ENCODE data around the gene SSC4D. TPM values are rescaled to one million over a fixed set of nuclear protein-coding genes. Genes with fewer than 3 reads are reported as not detected.
"Not testable (repeated sequence)": the region's sequence is repeated elsewhere in the genome, so short reads cannot be mapped to it uniquely, and the experiment has no call there.

The SSC4D gene
- total RNA-seq, 2 experiments from 2014 or later, result 0.37 to 0.40 TPM

DNA sequence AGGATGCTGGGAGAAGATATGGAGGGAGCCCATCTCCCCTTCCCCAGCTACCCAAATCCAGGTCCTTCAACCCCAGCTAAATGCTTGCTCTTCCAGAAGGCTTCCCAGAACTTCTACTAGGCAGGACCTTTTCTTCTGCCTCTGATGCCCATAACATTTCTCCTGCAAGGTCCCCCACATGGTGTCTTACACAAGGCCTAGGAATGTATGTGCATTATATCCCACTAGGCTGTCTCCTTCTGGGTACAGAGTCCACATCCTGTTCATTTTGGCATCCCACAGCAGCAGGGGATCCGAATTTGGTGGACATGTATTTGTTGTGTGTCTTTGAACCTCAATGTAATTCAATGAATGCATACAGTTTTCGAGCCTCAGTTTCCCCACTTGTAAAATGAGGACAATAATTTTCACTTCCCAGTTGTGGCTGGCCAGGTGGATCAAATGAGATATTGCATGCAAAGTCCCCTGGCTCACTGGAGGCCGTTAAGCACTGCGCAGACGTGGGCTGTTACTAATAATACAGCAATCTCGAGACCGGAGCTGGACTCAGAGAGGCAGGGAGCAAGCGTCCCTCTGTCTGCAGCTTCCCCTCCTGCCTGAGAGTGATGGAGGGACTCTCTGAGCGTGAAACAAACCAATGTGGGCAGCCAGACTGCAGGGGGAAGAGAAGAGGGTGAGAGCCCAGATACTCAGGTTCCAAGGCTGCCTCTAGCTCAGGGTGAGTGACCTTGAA, 32.1 kb downstream of the SSC4D start:
- H3K27me3 Mint-ChIP-seq, result no peaks in the 10 kb centered on the region
- peaks cover 3% of the 10 kb centered on the region for H3K4me1 Mint-ChIP-seq
- H3K36me3 Mint-ChIP-seq, result no peaks in the 10 kb centered on the region
- no peak overlapping the region for H3K4me3 Mint-ChIP-seq
- H3K9me3 Mint-ChIP-seq, result no peaks in the 10 kb centered on the region
- no peak overlapping the region for H3K27ac Mint-ChIP-seq
- no peak for DNase-seq

DNA sequence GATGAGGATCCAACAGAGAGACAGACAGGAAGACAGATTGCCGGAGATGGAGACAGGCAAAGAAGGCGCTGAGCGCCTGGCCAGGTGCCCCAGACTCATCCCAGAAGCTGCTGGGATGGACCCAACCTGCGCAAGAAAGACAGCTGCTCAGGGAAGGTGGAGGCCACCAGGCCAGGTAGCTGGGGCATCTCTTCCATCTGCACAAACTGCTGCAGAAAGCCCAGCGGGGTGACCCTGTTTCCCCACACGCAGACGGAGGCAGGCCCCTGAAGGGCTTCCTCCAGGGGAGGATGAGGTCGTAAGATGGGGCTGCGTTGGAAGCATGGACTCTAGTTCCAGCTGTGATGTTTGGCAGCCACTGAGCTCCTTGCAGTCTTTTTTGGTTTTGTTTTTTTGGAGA, 34.2 kb downstream of the SSC4D start:
- Mint-ChIP-seq H3K27ac (no peak overlapping the region), H3K4me3 (no peak overlapping the region), H3K36me3 (no peaks in the 10 kb centered on the region), H3K9me3 (no peaks in the 10 kb centered on the region), H3K4me1 (peaks cover 1% of the 10 kb centered on the region), H3K27me3 (no peaks in the 10 kb centered on the region)
- no peak for DNase-seq

DNA sequence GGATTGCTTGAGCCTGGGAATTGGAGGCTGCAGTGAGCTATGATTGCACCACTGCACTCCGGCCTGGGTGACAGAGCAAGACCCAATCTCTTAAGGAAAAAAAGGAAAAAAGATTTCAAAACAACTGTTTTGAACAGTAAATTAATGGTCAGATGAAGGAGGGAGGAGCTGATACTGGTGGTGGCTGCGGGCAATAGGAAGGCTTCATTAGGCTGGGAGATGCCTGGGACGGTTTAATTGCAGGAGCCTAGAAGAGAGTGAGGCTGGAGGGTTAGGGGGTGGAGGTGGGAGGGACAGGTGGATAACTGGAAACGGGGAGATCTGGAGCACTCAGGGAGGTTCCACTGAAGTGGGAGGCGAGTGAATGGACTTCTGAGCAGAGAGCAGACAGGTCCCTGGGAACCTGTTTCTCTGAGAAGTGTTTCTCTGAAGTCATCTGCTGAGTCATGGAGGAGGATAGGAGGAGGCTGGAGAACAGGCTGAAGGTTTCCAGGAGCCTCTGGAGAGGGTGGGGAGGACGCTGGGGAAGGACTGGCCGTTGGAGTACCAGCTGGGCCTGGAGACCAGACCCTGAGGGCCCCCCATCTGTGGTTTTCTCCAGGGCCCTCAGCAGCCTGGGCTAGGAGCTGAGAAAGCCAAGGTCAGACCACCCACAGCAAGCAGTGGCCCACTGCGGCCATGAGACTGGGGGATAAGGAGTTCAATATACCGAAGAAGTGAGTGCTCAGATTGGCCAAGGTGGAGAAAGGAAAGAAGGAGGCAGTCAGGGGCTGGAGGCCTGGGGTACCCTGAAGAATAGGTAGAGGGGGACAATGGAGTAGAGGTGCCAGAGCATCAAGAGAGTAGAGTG, 36.3 kb downstream of the SSC4D start:
- no peaks in the 10 kb centered on the region for H3K9me3 Mint-ChIP-seq
- H3K36me3 Mint-ChIP-seq, result no peaks in the 10 kb centered on the region
- no peak overlapping the region for H3K27ac Mint-ChIP-seq
- no peaks in the 10 kb centered on the region for H3K4me1 Mint-ChIP-seq
- no peaks in the 10 kb centered on the region for H3K27me3 Mint-ChIP-seq
- DNase-seq, result no peak
- H3K4me3 Mint-ChIP-seq, result no peak overlapping the region

DNA sequence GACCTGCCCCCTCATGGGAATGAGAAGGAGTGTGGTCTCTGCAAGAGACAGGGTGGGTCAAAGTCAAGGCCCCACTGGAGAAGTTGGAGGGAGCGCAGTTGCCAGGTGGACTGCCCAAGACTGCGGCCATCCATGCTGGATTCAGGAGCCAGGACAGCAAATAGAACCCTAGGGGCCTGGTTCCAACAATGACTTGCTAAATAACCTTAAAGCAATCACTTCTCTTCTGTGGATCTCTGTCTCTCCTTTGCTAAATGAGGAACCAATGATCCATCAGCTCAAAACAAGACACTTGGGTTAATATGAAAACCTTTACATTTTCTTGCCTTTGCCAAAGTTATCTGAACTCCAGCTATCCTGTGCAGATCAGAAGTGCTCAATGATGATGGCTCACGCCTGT, 38.1 kb downstream of the SSC4D start:
- H3K27ac Mint-ChIP-seq, result no peak overlapping the region
- no peaks in the 10 kb centered on the region for H3K27me3 Mint-ChIP-seq
- no peaks in the 10 kb centered on the region for H3K4me1 Mint-ChIP-seq
- no peak overlapping the region for H3K4me3 Mint-ChIP-seq
- no peaks in the 10 kb centered on the region for H3K9me3 Mint-ChIP-seq
- DNase-seq, result no peak
- no peaks in the 10 kb centered on the region for H3K36me3 Mint-ChIP-seq

DNA sequence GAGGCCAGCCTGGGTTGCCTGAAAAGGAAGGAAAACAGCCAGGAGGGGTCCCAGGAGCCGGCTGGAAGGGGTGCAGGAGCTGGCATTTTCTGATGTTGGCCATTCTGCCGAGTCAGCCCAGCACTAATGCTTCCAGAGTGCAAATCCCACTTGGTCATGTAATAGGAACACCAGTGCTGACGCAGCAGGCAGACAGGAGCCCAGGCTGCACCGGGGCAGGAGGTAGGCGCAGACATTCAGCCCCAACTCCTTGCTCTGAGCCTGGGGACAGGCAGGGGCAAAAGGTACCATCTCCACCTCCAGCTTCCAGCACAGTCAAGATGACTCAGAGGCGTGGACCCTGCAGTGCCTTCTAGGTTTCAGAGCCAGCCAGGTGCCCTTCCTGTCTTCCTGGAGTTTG, 40.5 kb downstream of the SSC4D start:
- Mint-ChIP-seq H3K4me1 (peaks cover 8% of the 10 kb centered on the region), H3K36me3 (no peaks in the 10 kb centered on the region), H3K27ac (no peak overlapping the region), H3K4me3 (no peak overlapping the region), H3K9me3 (no peaks in the 10 kb centered on the region), H3K27me3 (no peaks in the 10 kb centered on the region)
- no peak for DNase-seq

DNA sequence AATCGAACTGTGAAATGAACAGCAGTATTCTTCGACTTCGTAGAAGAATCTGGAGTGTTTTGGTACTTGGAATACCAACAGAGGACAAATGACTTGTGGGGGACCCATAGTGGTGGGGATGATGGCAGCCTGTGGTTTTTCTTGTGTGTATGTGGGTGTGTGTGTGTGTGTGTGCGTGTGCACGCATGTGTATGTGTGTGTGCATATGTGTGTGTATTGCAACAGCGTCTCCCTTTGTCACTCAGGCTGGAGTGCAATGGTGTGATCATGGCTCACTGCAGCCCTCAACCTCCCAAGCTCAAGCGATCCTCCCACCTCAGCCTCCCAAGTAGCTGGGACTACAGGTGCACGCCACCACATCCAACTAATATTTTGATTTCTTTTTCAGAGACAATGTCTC, 41.3 kb downstream of the SSC4D start:
- no peaks in the 10 kb centered on the region for H3K27me3 Mint-ChIP-seq
- no peak for DNase-seq
- peaks cover 11% of the 10 kb centered on the region for H3K4me1 Mint-ChIP-seq
- H3K9me3 Mint-ChIP-seq, result no peaks in the 10 kb centered on the region
- no peak overlapping the region for H3K27ac Mint-ChIP-seq
- no peaks in the 10 kb centered on the region for H3K36me3 Mint-ChIP-seq
- no peak overlapping the region for H3K4me3 Mint-ChIP-seq

DNA sequence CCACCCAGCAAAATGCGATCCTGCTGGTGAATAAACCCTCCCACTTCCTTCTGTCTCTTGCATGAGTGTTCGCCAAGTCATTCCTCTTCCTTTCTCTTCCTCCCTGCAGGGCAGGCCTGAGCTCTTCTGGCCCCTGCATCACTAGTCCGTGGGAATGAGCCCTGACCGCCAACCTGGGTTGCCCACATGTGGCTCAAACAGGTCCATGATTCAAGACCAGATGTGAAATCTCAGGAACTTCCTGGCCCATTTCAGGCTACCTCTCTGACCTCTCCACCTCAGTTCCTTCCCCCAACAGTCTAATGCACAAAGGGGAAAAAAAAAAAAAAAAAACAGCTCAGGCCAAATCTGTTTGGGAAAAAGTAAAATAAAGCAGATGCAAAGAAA, 45.3 kb downstream of the SSC4D start:
- H3K9me3 Mint-ChIP-seq, result no peaks in the 10 kb centered on the region
- peak overlapping the region; percentile 40 for H3K4me3 Mint-ChIP-seq
- peaks cover 17% of the 10 kb centered on the region for H3K4me1 Mint-ChIP-seq
- no peaks in the 10 kb centered on the region for H3K27me3 Mint-ChIP-seq
- no peaks in the 10 kb centered on the region for H3K36me3 Mint-ChIP-seq
- DNase-seq, result no peak
- no peak overlapping the region for H3K27ac Mint-ChIP-seq

DNA sequence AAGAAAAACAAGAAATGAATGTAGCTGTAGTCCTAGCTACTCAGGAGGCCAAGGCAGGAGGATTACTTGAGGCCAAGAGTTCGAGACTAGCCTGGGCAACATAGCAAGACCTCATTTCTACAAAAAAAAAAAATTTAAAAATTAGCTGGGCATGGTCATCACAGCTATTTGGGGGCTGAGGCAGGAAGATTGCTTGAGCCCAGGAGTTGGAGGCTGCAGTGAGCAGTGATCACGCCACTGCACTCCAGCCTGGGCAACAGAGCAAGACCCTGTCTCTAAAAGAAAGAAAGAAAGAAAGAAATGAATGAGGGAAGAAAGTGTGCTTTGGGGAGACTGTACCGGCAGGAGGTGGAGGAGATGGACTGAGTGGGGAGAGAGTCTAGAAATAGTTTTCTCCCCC, 45.7 kb downstream of the SSC4D start:
- H3K27ac Mint-ChIP-seq, DNase-seq, H3K9me3 Mint-ChIP-seq, H3K36me3 Mint-ChIP-seq, H3K27me3 Mint-ChIP-seq, H3K4me3 Mint-ChIP-seq: not testable (repeated sequence)
- peaks cover 17% of the 10 kb centered on the region for H3K4me1 Mint-ChIP-seq

DNA sequence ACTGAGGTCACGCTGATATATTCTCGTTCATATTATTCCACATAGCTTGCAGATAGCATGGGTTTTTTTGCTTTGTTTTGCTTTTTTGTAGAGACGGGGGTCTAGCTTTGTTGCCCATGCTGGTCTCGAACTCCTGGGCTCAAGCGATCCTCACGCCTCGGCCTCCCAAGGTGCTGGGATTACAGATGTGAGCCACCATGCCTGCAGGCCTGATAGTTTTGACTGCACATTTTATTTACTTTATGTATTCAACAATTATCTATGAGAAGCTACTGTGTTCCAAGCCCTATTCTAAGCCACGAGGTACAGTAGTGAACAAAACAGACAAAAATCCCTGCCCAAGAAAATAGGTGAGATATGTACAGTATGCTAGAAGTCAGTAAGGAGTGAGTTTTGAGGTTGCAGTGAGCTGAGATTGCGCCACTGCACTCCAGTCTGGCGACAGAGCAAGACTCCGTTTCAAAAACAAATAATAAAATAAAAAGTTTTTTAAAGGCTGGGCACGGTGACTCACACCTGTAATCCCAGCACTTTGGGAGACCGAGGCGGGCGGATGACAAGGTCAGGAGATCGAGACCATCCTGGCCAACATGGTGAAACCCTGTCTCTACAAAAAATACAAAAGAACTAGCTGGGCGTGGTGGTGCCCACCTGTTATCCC, 49.4 kb downstream of the SSC4D start:
- peak overlapping the region; percentile 97 for H3K27ac Mint-ChIP-seq

DNA sequence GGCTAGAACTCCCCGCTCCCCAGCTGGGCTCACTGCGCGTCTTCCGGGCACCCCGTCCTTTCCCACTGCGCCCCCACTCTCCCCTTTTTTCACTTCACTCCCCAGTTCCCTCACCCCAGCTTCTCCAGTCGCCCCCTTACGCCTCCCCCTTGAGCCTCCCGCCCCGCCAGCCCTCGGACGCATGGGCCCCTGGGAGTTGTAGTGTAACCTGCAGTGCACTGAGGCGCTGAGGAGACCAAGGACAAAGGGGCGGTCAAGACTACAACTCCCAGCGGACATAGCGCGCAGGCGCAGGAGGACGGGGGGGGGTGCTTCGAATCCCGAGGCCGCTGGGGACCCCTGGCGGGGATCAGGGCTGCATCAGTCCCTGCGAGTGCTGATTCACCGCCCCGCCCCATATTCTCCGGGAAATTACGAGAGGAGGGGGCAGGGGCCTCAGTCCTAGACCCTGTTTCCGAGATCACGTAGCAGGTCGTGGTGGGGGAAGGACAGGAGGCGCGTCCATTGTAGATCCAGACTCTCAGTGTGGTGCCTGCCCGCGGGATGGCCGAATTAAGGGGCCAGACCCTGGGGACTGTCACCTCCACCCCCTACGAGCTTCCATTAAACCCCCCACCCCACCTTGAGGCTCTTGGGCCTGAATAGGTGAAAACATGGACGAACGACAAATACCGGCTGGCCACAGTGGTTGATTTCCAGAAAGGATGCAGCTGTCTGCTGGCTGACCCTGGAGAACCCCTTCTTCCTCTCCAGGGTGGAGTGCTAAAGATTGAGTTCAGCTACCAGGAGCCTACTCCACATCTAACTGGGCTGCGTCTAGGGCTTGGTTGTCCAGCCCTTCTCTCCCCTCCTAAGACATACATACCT, 50.2 kb downstream of the SSC4D start:
- peak; percentile 91 for DNase-seq
- Mint-ChIP-seq H3K27ac (peak overlapping the region; percentile 97), H3K27me3 (no peaks in the 10 kb centered on the region), H3K36me3 (peaks cover 35% of the 10 kb centered on the region), H3K9me3 (peaks cover 3% of the 10 kb centered on the region), H3K4me3 (peak overlapping the region; percentile 94), H3K4me1 (peaks cover 42% of the 10 kb centered on the region)

More for the DNA sequence above, 49.4 kb downstream of the SSC4D start:
- Mint-ChIP-seq H3K36me3 (peaks cover 28% of the 10 kb centered on the region), H3K4me3 (peak overlapping the region; percentile 94), H3K4me1 (peaks cover 40% of the 10 kb centered on the region), H3K9me3 (peaks cover 3% of the 10 kb centered on the region), H3K27me3 (no peaks in the 10 kb centered on the region)
- no peak for DNase-seq

DNA sequence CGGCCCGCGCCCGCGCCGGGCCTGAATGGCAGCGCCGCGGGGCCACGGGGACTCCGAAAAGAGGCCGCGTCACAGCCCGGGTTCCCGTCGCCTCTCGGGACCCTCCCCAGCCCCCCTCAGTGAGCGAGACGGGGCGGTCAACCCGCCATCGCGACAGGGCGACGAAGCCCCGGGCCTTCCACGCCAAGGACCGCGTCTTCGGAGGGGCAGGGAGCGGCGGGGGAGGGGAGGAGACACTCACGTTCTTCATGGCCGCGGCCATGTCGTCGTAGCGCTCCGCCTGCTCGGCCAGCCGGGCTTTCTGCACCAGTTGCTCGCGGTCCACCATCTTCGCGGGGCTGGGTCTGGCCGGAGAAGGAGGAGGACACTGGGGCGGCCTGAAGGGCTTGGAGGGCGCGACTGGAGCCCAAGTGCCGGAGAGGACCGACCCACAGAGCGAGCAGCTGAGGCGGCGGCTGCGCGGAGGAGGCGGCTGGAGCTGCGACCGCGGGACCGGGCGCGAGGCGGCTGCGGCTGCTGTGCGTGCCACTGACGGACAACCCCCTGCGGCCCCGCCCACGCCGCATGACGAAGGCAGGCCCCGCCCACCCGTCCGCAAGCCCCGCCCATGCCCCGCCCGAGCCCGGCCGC, 50.9 kb downstream of the SSC4D start, which contains the start of gene YWHAG:
YWHAG (minus strand) TSS at position 511 of the 630 bp plus-strand sequence; CDS start at position 328, 183 bp downstream.
- peaks cover 3% of the 10 kb centered on the region for H3K9me3 Mint-ChIP-seq
- H3K4me3 Mint-ChIP-seq, result peak within 1 kb of the TSS; percentile 94
- peaks cover 36% of the 10 kb centered on the region for H3K4me1 Mint-ChIP-seq
- H3K36me3 Mint-ChIP-seq, result peaks cover 41% of the 10 kb centered on the region
- DNase-seq, result peak; percentile 90
- H3K27ac Mint-ChIP-seq, result peak within 1 kb of the TSS; percentile 97
- H3K27me3 Mint-ChIP-seq, result no peaks in the 10 kb centered on the region

DNA sequence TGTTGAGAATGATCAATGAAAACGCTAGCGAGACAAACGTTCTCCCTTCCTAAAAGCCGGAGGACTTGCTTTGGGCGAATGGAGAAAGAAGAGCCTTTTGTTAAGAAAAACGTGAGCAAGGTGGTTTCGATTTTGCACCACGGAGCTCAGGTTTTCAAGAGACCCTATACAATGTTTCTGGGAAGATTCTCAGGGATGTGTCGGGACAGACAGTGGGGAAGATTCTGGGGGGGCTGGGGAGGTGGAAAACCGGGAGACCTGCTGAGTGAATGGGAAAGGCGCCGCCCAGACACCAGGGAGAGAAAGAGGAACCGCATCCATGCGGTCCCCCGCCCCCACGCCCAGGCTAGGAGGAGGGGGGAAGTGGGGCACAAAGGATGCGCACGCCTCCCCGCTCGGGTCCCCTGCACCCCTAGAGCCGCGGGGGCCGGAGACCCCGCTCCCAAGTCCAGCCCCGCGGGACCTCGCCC, 51.5 kb downstream of the SSC4D start:
- H3K9me3 Mint-ChIP-seq, result peaks cover 3% of the 10 kb centered on the region
- H3K27ac Mint-ChIP-seq, result peak overlapping the region; percentile 97
- no peaks in the 10 kb centered on the region for H3K27me3 Mint-ChIP-seq
- DNase-seq, result peak; percentile 62
- peaks cover 36% of the 10 kb centered on the region for H3K4me1 Mint-ChIP-seq
- peaks cover 43% of the 10 kb centered on the region for H3K36me3 Mint-ChIP-seq
- H3K4me3 Mint-ChIP-seq, result peak overlapping the region; percentile 94

DNA sequence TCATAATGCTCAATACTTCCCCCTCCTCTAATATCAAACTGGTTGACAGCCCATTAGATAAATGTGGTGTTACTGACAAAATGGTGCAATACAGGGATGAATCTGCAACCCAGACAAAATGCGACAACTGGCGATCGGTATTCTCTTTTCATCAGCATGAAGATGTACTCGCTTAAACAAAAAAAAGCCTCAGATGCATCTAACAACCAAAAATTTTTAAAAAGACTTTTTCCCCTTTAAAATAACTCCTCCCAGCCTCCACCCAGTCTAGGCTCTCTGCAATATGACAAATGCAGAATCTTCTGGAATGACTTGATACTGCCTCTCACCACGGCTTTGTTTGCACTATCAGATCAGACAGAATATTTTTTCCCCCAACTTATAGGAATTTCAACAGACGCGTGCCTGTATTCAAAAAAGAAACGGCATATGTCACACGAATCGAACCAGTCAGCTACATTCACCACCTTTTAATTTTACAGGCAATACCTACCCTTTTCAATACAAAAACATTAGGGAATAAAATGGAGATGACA, 52.0 kb downstream of the SSC4D start:
- Mint-ChIP-seq H3K27ac (peak overlapping the region; percentile 97), H3K4me1 (peaks cover 39% of the 10 kb centered on the region), H3K9me3 (peaks cover 3% of the 10 kb centered on the region), H3K27me3 (no peaks in the 10 kb centered on the region), H3K36me3 (peaks cover 43% of the 10 kb centered on the region), H3K4me3 (peak overlapping the region; percentile 94)
- DNase-seq, result no peak

DNA sequence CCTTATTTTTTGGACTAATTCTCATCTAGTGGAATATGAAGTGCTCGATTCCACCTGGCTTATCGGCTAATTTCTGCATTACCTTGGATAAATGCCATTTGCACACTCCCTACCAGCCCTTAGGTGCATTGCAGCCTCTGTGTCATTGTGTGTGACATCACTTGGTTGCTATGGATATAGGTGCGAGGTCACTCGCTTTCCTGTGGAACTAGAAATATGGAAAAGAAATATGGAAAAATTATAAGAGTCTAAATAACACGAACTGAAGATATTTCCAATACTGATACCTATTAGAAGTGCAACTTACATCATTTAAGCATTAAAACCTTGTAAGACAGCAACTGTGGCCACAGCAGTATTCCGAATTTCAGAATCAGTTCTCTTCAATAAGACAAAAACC, 52.7 kb downstream of the SSC4D start:
- peaks cover 3% of the 10 kb centered on the region for H3K9me3 Mint-ChIP-seq
- peak overlapping the region; percentile 97 for H3K27ac Mint-ChIP-seq
- no peaks in the 10 kb centered on the region for H3K27me3 Mint-ChIP-seq
- DNase-seq, result no peak
- H3K4me1 Mint-ChIP-seq, result peaks cover 43% of the 10 kb centered on the region
- H3K36me3 Mint-ChIP-seq, result peaks cover 48% of the 10 kb centered on the region
- H3K4me3 Mint-ChIP-seq, result peak overlapping the region; percentile 94

All from activated naive CD8-positive, alpha-beta T cell treated with anti-CD3 and anti-CD28 coated beads for 36 hours (primary cell).